Activated naive CD4-positive, alpha-beta T cell (primary cell): ENCODE measurements around the gene BTBD9.
"Not testable (repeated sequence)": the region's sequence is repeated elsewhere in the genome, so short reads cannot be mapped to it uniquely, and the experiment has no call there.

Source experiments
- DNase-seq, 4 experiments: peaks; one replicate each; lab custom pipeline; 2025; lab: John Stamatoyannopoulos, UW

The BTBD9 gene

GRCh38 chr6:38387461-38387860 is 252.3 kb downstream of the BTBD9 start:
- no peak for DNase-seq

- DNase-seq, result no peak
Observed at GRCh38 chr6:38378801-38379200, 260.9 kb downstream of the BTBD9 start.

GRCh38 chr6:38375937-38376336 is 263.8 kb downstream of the BTBD9 start:
- DNase-seq, result no peak

- DNase-seq, result no peak
Observed at GRCh38 chr6:38375341-38375740, 264.4 kb downstream of the BTBD9 start.

GRCh38 chr6:38371881-38372280 is 267.8 kb downstream of the BTBD9 start:
- no peak for DNase-seq

- DNase-seq, result no peak
Observed at GRCh38 chr6:38370653-38371601, 268.8 kb downstream of the BTBD9 start.

GRCh38 chr6:38367231-38367630 is 272.5 kb downstream of the BTBD9 start:
- no peak for DNase-seq

GRCh38 chr6:38366234-38366633 is 273.5 kb downstream of the BTBD9 start:
- no peak for DNase-seq

- DNase-seq, result no peak
Observed at GRCh38 chr6:38364775-38365174, 275.0 kb downstream of the BTBD9 start.

- no peak for DNase-seq
Observed at GRCh38 chr6:38364127-38364526, 275.6 kb downstream of the BTBD9 start.

GRCh38 chr6:38355519-38355918 is 284.2 kb downstream of the BTBD9 start:
- no peak for DNase-seq

- DNase-seq, result no peak
Observed at GRCh38 chr6:38354905-38355304, 284.8 kb downstream of the BTBD9 start.

- DNase-seq, result no peak
Observed at GRCh38 chr6:38354037-38354381, 285.7 kb downstream of the BTBD9 start.

GRCh38 chr6:38353310-38354036 is 286.3 kb downstream of the BTBD9 start:
- DNase-seq, result no peak

GRCh38 chr6:38352636-38353035 is 287.1 kb downstream of the BTBD9 start:
- no peak for DNase-seq

- DNase-seq, result no peak
Observed at GRCh38 chr6:38350942-38351341, 288.8 kb downstream of the BTBD9 start.

- no peak for DNase-seq
Observed at GRCh38 chr6:38350220-38350619, 289.5 kb downstream of the BTBD9 start.

GRCh38 chr6:38349795-38350194 is 289.9 kb downstream of the BTBD9 start:
- no peak for DNase-seq

GRCh38 chr6:38349221-38349620 is 290.5 kb downstream of the BTBD9 start:
- DNase-seq, result no peak

- DNase-seq, result no peak
Observed at GRCh38 chr6:38348371-38348770, 291.4 kb downstream of the BTBD9 start.

GRCh38 chr6:38347829-38348228 is 291.9 kb downstream of the BTBD9 start:
- DNase-seq, result not testable (repeated sequence)

- DNase-seq, result no peak
Observed at GRCh38 chr6:38346291-38347079, 293.2 kb downstream of the BTBD9 start.
